SK-N-SH treated with all-trans-retinoic acid at 6 μM for 48 hours (cell line): ENCODE measurements around the gene HDDC3.

Experiments
- CREB5 ChIP-seq: fragments of 250-450 bp; sonication (Bioruptor Pico); IDR thresholded peaks from 2 replicates; pipeline ENCODE4 v1.5.1; 2020; ENCODE audit warnings: low read depth, mild to moderate bottlenecking, moderate library complexity
- ZFP30 ChIP-seq: fragments of 450-650 bp; formaldehyde crosslinking; IDR thresholded peaks from 2 replicates; pipeline ENCODE4 v1.5.0; 2022; ENCODE audit warnings: mild to moderate bottlenecking, moderate library complexity

GRCh38 chr15:90907051-90907660, 25.2 kb downstream of the HDDC3 start:
- TF ChIP-seq ZFP30 (CRISPR knock-in tag), result no peak
- TF ChIP-seq CREB5 (CRISPR knock-in tag), result no peak
